Body of pancreas (tissue), 4 donors: Measurements from ENCODE around the gene RDH5. TPM values are rescaled to one million over a fixed set of nuclear protein-coding genes. Genes with fewer than 3 reads are reported as not detected.

Source experiments
- ATAC-seq: fragments of 150-250 bp; one replicate; pipeline ENCODE4 v1.9.1; 2016
- DNase-seq, 4 donors: peaks; one replicate each; pipeline ENCODE4 v3.0.0-alpha.2; 2019
- H3K27ac ChIP-seq, 4 donors: fragments of 200-600 bp; sonication (generic); 1 replicate in 3 of 4; 2 replicates in 1 of 4; pipeline versions ENCODE4 v1.5.1 to v1.6.1; 2016 to 2019; ENCODE audit warnings: mild to moderate bottlenecking in 1 of 4, mixed read lengths in 1 of 4, moderate library complexity in 1 of 4
- H3K27me3 ChIP-seq, 2 donors: fragments of 200-600 bp; sonication (generic); one replicate each; pipeline ENCODE4 v1.6.0; 2016; ENCODE audit warnings: mild to moderate bottlenecking in 1 of 2
- H3K36me3 ChIP-seq, 2 donors: fragments of 200-600 bp; sonication (generic); replicated peaks in 1 of 2; 2 replicates each; pipeline ENCODE4 v1.5.1; 2016; ENCODE audit warnings: low read depth in 2 of 2; ENCODE audit not compliant: insufficient read depth in 1 of 2
- H3K4me1 ChIP-seq: fragments of 200-600 bp; sonication (generic); one replicate; pipeline ENCODE4 v1.6.0; 2016
- H3K4me3 ChIP-seq, 2 donors: fragments of 200-600 bp; sonication (generic); 1 replicate in 1 of 2; 2 replicates in 1 of 2; pipeline ENCODE4 v1.5.1; 2016 to 2019
- H3K9me3 ChIP-seq, 3 donors: fragments of 200-600 bp; sonication (generic); 1 replicate in 2 of 3; 2 replicates in 1 of 3; pipeline ENCODE4 v1.5.1; 2016
- CTCF ChIP-seq, 7 experiments: fragments of 450-650 bp in 4 of 7; fragments of 200-600 bp in 3 of 7; sonication (generic) in 3 of 7; IDR thresholded peaks; one replicate each; pipeline ENCODE4 v1.5.1; 2016 to 2019; ENCODE audit warnings: antibody characterized with exemption in 7 of 7
- POLR2A ChIP-seq, 3 donors: fragments of 450-650 bp; IDR thresholded peaks; one replicate each; pipeline ENCODE4 v1.6.1; 2016; ENCODE audit warnings: antibody characterized with exemption in 3 of 3, mild to moderate bottlenecking in 2 of 3
- WGBS, 2 donors: methylation state at CpG; one replicate each; pipeline ENCODE4 v1.1.5; 2017; 5-methylcytosine and 5-hydroxymethylcytosine counted together
- intact Hi-C: fragments of 100-400 bp; cut with DNase I; formaldehyde crosslinking; loops from one replicate; pipeline ENCODE4 v1.15.1; 2023
- total RNA-seq, 2 donors: library from RNA; depleted of rRNA; stranded (reverse); fragments of >200 nt; gene quantifications; one replicate each; pipeline ENCODE4 v1.1.0, GENCODE V29; 2016

The RDH5 gene
- total RNA-seq, 2 donors from 2014 or later, result 4.2 to 20.4 TPM

GRCh38 chr12:55684761-55685370, 35.3 kb upstream of the RDH5 start:
- TF ChIP-seq CTCF (IDR thresholded peaks at IDR 0.05) (no peak), POLR2A (IDR thresholded peaks at IDR 0.05) (no peak)
- Histone ChIP-seq H3K36me3 (no peaks in the 10 kb centered on the region), H3K27ac (no peak overlapping the region), H3K9me3 (no peaks in the 10 kb centered on the region), H3K4me3 (no peak overlapping the region), H3K27me3 (no peaks in the 10 kb centered on the region), H3K4me1 (peaks cover 14% of the 10 kb centered on the region)
- DNase-seq (no peak), ATAC-seq (no peak)
- WGBS, 2 donors, result 87 to 89% methylated on average over 13 to 20 of the region's 20 CpGs
- intact Hi-C loops, result no loop called here

GRCh38 chr12:55685671-55686070, 34.5 kb upstream of the RDH5 start:
- Histone ChIP-seq H3K27me3 (no peaks in the 10 kb centered on the region), H3K4me1 (peaks cover 14% of the 10 kb centered on the region), H3K9me3 (no peaks in the 10 kb centered on the region), H3K4me3 (no peak overlapping the region), H3K27ac (no peak overlapping the region), H3K36me3 (no peaks in the 10 kb centered on the region)
- intact Hi-C loops, result no loop called here
- TF ChIP-seq POLR2A (IDR thresholded peaks at IDR 0.05) (no peak), CTCF (IDR thresholded peaks at IDR 0.05) (no peak)
- ATAC-seq (no peak), DNase-seq (no peak)
- 79 to 87% methylated on average over 5 of the region's 5 CpGs for WGBS, 2 donors

GRCh38 chr12:55686366-55687010, 33.7 kb upstream of the RDH5 start:
- no peaks in the 10 kb centered on the region for H3K36me3 ChIP-seq
- no peaks in the 10 kb centered on the region for H3K27me3 ChIP-seq
- H3K4me1 ChIP-seq, result peaks cover 9% of the 10 kb centered on the region
- no peak overlapping the region for H3K4me3 ChIP-seq
- intact Hi-C loops, result no loop called here
- ATAC-seq (no peak), DNase-seq (no peak)
- 83 to 84% methylated on average over 5 to 9 of the region's 9 CpGs for WGBS, 2 donors
- H3K9me3 ChIP-seq, result no peaks in the 10 kb centered on the region
- no peak overlapping the region for H3K27ac ChIP-seq
- TF ChIP-seq CTCF (IDR thresholded peaks at IDR 0.05), result no peak
- TF ChIP-seq POLR2A (IDR thresholded peaks at IDR 0.05), result no peak

GRCh38 chr12:55687746-55688145, 32.4 kb upstream of the RDH5 start:
- no peak for TF ChIP-seq CTCF (IDR thresholded peaks at IDR 0.05)
- no peak for TF ChIP-seq POLR2A (IDR thresholded peaks at IDR 0.05)
- no peak overlapping the region for H3K4me3 ChIP-seq
- no peak for DNase-seq
- no peak for ATAC-seq
- no peaks in the 10 kb centered on the region for H3K9me3 ChIP-seq
- intact Hi-C loops, result no loop called here
- H3K36me3 ChIP-seq, result no peaks in the 10 kb centered on the region
- H3K27ac ChIP-seq, result no peak overlapping the region
- H3K4me1 ChIP-seq, result no peaks in the 10 kb centered on the region
- no peaks in the 10 kb centered on the region for H3K27me3 ChIP-seq
